GM19043 (cell line): ENCODE results near the gene EEA1.
"Not testable (repeated sequence)": the region's sequence is repeated elsewhere in the genome, so short reads cannot be mapped to it uniquely, and the experiment has no call there.

Source experiments
- ATAC-seq: cut with Tn5 transposase; IDR thresholded peaks from one replicate; pipeline ENCODE4 v1.9.1; 2021; ENCODE audit warnings: low read depth; ENCODE audit not compliant: unreplicated experiment

The EEA1 gene

GRCh38 chr12:92827836-92828431, 101.2 kb downstream of the EEA1 start:
- ATAC-seq, result no peak

GRCh38 chr12:92821142-92821541, 108.0 kb downstream of the EEA1 start:
- no peak for ATAC-seq

- ATAC-seq, result no peak
Measured at GRCh38 chr12:92814584-92814983, 114.5 kb downstream of the EEA1 start.

GRCh38 chr12:92810370-92810769, 118.7 kb downstream of the EEA1 start:
- ATAC-seq, result peak; percentile 84

GRCh38 chr12:92803903-92804302, 125.2 kb downstream of the EEA1 start:
- ATAC-seq, result no peak

GRCh38 chr12:92802906-92803305, 126.2 kb downstream of the EEA1 start:
- no peak for ATAC-seq

GRCh38 chr12:92796650-92797049, 132.4 kb downstream of the EEA1 start:
- no peak for ATAC-seq

DNA sequence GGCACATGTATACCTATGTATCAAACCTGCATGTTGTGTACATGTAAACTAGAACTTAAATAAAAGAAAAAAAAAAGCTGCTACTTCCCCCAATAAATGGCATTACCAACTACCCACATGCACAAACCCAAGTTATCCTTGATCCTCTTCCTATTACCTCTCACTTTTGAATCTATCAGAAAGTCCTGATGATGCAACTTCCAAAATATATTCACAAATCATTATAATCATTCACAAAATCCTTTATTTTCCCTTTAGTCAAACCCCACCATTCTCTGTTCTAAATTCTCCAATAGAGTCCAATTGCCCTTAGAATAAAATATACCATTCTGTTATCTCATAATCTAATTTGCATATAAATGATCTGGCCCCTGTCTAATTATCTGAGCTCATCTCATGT, 134.3 kb downstream of the EEA1 start:
- no peak for ATAC-seq

GRCh38 chr12:92794356-92794755, 134.7 kb downstream of the EEA1 start:
- not testable (repeated sequence) for ATAC-seq

GRCh38 chr12:92786045-92786444, 143.1 kb downstream of the EEA1 start:
- ATAC-seq, result no peak

DNA sequence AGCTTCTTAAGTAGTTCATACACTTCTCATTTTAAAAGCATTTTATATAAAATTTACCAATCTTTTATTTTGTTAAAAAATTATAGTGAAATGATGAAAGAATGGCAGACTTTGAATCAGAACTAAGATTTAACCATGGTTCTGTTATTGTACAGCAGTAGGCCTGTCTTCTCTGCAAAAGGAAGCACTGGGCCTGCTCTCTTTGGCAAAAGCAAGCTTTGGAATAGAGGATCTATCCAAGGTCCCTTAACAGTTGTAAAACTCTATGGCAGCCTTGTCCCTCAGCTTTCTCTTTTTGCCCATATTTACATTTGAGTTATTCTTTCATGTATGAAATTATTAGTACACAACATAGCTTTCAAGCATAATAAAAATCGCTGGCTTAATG, 143.5 kb downstream of the EEA1 start:
- no peak for ATAC-seq

DNA sequence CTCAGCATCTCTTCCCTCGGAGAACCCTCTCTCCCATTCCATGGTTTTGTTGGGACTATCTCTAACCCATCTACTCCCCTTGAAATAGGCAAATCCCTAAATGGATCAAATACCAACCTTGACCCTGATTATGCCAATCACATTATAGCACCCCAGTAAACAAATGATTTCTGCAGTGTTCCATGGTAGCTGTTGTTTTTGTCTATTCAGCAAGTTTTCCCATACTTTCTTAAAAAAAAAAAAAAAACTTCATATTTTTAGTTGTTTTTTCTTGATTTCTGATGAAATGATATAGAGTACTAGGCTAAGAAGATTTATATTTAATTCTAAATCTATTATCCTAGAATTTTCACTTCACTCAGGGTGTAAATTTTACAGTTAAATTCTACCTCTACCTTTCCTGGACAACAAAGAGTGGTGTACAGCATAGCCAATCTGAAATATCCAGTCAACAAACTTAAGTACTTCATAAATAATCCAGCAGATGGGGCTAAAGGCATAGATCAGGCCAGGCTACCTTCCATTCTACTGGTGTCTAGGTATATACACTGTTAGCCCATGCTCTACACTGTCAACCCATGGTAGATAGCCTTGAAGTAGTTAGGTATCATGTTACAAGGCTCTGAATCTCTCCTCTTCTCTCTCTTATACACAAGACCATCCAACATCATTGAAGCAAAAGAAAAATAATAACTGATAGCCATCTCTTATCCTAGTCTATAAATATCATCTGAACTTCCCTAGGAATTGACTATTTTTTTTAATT, 144.1 kb downstream of the EEA1 start:
- ATAC-seq, result peak; percentile 97

DNA sequence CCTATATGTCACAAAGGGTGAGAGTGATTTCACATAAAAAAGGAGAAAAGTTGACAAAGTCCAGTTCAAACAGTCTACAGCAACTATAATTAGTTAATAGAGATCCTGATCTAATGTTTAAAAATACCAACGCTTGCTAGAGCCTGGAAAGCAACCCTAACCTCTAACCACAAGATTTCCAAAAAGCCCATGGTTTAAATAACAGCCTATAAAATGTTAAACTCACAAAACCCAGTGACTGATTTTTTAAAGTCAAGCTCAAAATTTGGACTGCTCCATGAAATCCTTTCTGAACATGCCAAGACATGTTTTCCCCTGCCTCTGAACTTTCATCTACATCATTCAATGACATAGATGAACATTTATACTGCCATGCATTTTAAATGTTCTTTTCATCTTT, 144.7 kb downstream of the EEA1 start:
- ATAC-seq, result no peak

- ATAC-seq, result no peak
Measured at GRCh38 chr12:92779902-92780301, 149.2 kb downstream of the EEA1 start.

GRCh38 chr12:92778525-92778924, 150.6 kb downstream of the EEA1 start:
- ATAC-seq, result no peak

- no peak for ATAC-seq
Measured at GRCh38 chr12:92775416-92775815, 153.7 kb downstream of the EEA1 start.

GRCh38 chr12:92771001-92771400, 158.1 kb downstream of the EEA1 start:
- ATAC-seq, result no peak

DNA sequence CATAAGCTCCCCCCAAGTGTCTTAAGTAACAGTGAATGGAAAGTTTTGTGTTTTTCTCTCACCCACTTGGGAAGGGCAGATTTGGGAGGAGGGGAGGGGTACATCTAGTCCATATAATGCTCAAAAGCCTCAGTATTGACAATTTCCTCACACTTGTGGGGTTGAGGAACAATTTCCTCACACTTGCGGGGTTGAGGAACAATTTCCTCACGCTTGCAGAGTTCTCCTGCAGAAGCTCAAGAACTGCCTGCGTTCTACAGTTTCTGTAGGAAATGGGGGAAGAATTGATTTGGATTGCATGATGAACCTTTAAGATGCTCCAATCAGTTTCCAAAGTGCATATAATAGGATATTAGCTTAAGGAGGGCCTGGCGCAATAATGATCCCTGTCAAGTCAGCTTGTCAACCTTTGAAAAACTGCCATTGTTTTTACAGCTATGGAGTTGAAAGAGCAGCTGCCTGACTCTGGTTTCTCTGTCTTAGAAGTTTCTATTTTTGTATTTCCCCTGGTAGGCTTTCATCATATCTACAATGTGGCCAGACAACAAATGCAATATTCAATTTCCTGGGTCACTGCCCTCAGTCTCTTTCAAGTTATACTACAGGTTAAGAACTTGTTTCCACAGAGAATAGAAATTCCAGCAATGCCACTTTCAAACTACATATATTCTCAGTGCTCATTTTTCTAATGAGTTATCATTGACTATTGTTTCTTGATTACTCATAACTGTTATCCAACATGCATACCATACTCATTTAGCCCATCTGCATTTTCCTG, 159.8 kb downstream of the EEA1 start:
- ATAC-seq, result peak; percentile 93

DNA sequence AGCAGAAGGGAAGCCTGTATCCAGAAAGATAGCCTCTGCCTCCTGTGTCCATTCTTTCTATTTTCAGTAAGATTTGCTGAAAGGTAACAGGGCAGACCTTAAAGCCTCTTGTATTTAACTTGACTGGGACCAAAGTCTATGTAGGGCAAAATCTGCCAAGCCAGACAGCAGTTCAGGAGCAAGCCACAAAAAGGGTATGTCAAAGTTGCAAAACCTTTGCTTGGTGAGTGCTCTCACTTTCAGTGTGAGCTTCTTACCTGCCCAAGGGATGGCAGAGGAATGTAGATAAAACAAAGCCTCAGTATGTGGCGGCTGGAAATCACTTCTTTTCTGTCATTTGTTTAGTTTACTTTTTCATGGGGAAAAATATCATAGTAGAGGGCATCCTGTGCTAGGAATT, 163.2 kb downstream of the EEA1 start:
- no peak for ATAC-seq

GRCh38 chr12:92764831-92765230, 164.3 kb downstream of the EEA1 start:
- ATAC-seq, result no peak

- ATAC-seq, result no peak
Measured at GRCh38 chr12:92762773-92763172, 166.3 kb downstream of the EEA1 start.
